ENCODE measurements around the gene SOX13.

SOX13 gene

GRCh38 chr1:204059970-204060369 is 12.9 kb upstream of the SOX13 start:
- no peak overlapping the region for H3K27ac ChIP-seq
- no peak for DNase-seq (ENCODE audit: low read depth, low spot score)

- DNase-seq (ENCODE audit: low read depth, low spot score), result no peak
- no peak overlapping the region for H3K27ac ChIP-seq
Observed at GRCh38 chr1:204062106-204062505, 10.8 kb upstream of the SOX13 start.

- no peak for DNase-seq (ENCODE audit: low read depth, low spot score)
- H3K27ac ChIP-seq, result no peak overlapping the region
Observed at GRCh38 chr1:204065174-204065985, 7.5 kb upstream of the SOX13 start.

- no peak overlapping the region for H3K27ac ChIP-seq
- no peak for DNase-seq (ENCODE audit: low read depth, low spot score)
Observed at GRCh38 chr1:204065986-204066300, 7.0 kb upstream of the SOX13 start.

- H3K27ac ChIP-seq, result no peak overlapping the region
Observed at GRCh38 chr1:204067935-204068334, 5.0 kb upstream of the SOX13 start.

GRCh38 chr1:204069887-204070286 is 3.0 kb upstream of the SOX13 start:
- no peak for DNase-seq (ENCODE audit: low read depth, low spot score)
- no peak overlapping the region for H3K27ac ChIP-seq

More at GRCh38 chr1:204067935-204068334, 5.0 kb upstream of the SOX13 start:
- DNase-seq (ENCODE audit: low read depth, low spot score), result no peak

- DNase-seq (ENCODE audit: low read depth, low spot score), result no peak
- no peak overlapping the region for H3K27ac ChIP-seq
Observed at GRCh38 chr1:204070895-204071294, 2.0 kb upstream of the SOX13 start.

GRCh38 chr1:204073837-204074273 is 940 bp downstream of the SOX13 start:
- peak overlapping the region; percentile 72 for H3K27ac ChIP-seq
- no peak for DNase-seq (ENCODE audit: low read depth, low spot score)

- peak overlapping the region; percentile 72 for H3K27ac ChIP-seq
- DNase-seq (ENCODE audit: low read depth, low spot score), result no peak
Observed at GRCh38 chr1:204074274-204075138, 1.6 kb downstream of the SOX13 start.

- DNase-seq (ENCODE audit: low read depth, low spot score), result no peak
- peak overlapping the region; percentile 72 for H3K27ac ChIP-seq
Observed at GRCh38 chr1:204075139-204075521, 2.2 kb downstream of the SOX13 start.

GRCh38 chr1:204075890-204076846 is 3.3 kb downstream of the SOX13 start:
- DNase-seq (ENCODE audit: low read depth, low spot score), result no peak
- H3K27ac ChIP-seq, result no peak overlapping the region

- DNase-seq (ENCODE audit: low read depth, low spot score), result no peak
- H3K27ac ChIP-seq, result no peak overlapping the region
Observed at GRCh38 chr1:204076891-204077290, 4.0 kb downstream of the SOX13 start.

GRCh38 chr1:204077979-204078696 is 5.2 kb downstream of the SOX13 start:
- H3K27ac ChIP-seq, result peak overlapping the region; percentile 85

GRCh38 chr1:204079608-204079999 is 6.7 kb downstream of the SOX13 start:
- no peak for DNase-seq (ENCODE audit: low read depth, low spot score)
- peak overlapping the region; percentile 85 for H3K27ac ChIP-seq

More at GRCh38 chr1:204077979-204078696, 5.2 kb downstream of the SOX13 start:
- no peak for DNase-seq (ENCODE audit: low read depth, low spot score)

- H3K27ac ChIP-seq, result peak overlapping the region; percentile 85
- DNase-seq (ENCODE audit: low read depth, low spot score), result peak; percentile 71
Observed at GRCh38 chr1:204080163-204080903, 7.4 kb downstream of the SOX13 start.

- DNase-seq (ENCODE audit: low read depth, low spot score), result no peak
- H3K27ac ChIP-seq, result no peak overlapping the region
Observed at GRCh38 chr1:204081164-204081790, 8.4 kb downstream of the SOX13 start.

- H3K27ac ChIP-seq, result no peak overlapping the region
- DNase-seq (ENCODE audit: low read depth, low spot score), result no peak
Observed at GRCh38 chr1:204081791-204082513, 9.0 kb downstream of the SOX13 start.

GRCh38 chr1:204083491-204083890 is 10.6 kb downstream of the SOX13 start:
- DNase-seq (ENCODE audit: low read depth, low spot score), result no peak
- no peak overlapping the region for H3K27ac ChIP-seq
